Measurements from ENCODE around the gene ZNF280B. TPM values are rescaled to one million over a fixed set of nuclear protein-coding genes. Genes with fewer than 3 reads are reported as not detected.

ZNF280B gene
- total RNA-seq, 1 experiment from 2014 or later, result 0.66 TPM

- H2AFZ ChIP-seq (ENCODE audit: low read length), result no peak overlapping the region
- no peak overlapping the region for H3K27ac ChIP-seq (ENCODE audit: low read length)
- no peak overlapping the region for H3K9ac ChIP-seq (ENCODE audit: low read length)
- ChIA-PET POLR2A (ENCODE audit: unreplicated experiment) (no interaction called here), CTCF (no interaction called here)
- no peaks in the 10 kb centered on the region for H4K20me1 ChIP-seq (ENCODE audit: low read length)
- no peaks in the 10 kb centered on the region for H3K79me2 ChIP-seq (ENCODE audit: low read length)
- no peak overlapping the region for H3K4me2 ChIP-seq (ENCODE audit: low read length)
- no peak for DNase-seq
- TF ChIP-seq, protein P1, sequence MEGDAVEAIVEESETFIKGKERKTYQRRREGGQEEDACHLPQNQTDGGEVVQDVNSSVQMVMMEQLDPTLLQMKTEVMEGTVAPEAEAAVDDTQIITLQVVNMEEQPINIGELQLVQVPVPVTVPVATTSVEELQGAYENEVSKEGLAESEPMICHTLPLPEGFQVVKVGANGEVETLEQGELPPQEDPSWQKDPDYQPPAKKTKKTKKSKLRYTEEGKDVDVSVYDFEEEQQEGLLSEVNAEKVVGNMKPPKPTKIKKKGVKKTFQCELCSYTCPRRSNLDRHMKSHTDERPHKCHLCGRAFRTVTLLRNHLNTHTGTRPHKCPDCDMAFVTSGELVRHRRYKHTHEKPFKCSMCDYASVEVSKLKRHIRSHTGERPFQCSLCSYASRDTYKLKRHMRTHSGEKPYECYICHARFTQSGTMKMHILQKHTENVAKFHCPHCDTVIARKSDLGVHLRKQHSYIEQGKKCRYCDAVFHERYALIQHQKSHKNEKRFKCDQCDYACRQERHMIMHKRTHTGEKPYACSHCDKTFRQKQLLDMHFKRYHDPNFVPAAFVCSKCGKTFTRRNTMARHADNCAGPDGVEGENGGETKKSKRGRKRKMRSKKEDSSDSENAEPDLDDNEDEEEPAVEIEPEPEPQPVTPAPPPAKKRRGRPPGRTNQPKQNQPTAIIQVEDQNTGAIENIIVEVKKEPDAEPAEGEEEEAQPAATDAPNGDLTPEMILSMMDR (conservative IDR thresholded peaks at IDR 0.05; ENCODE audit: low read depth, low read length), result no peak
- no peak for TF ChIP-seq EZH2phosphoT487 (IDR thresholded peaks at IDR 0.05; ENCODE audit: borderline replicate concordance, low read length)
- no peak for TF ChIP-seq EZH2 (IDR thresholded peaks at IDR 0.05; ENCODE audit: low read length, unreplicated experiment)
- BruUV-seq (replicated peaks), result no TSS peak
- H3K9me3 ChIP-seq (ENCODE audit: low read length), result no peaks in the 10 kb centered on the region
- no peaks in the 10 kb centered on the region for H3F3A ChIP-seq (ENCODE audit: low read length, unreplicated experiment)
- H3K4me3 ChIP-seq (ENCODE audit: low read length), result no peak overlapping the region
- no peaks in the 10 kb centered on the region for H3K27me3 ChIP-seq (ENCODE audit: low read length)
- no peaks in the 10 kb centered on the region for H3K36me3 ChIP-seq (ENCODE audit: low read depth, low read length)
- no peak for ATAC-seq
- H3K9me2 ChIP-seq (replicated peaks; ENCODE audit: low read length), result no peaks in the 10 kb centered on the region
- intact Hi-C loops (cut with micrococcal nuclease), result no loop called here
- no peaks in the 10 kb centered on the region for H3K4me1 ChIP-seq (ENCODE audit: insufficient read depth, low read length)
These were observed 48.0 kb upstream of the ZNF280B start for GRCh38 chr22:22556578-22556977.

DNA sequence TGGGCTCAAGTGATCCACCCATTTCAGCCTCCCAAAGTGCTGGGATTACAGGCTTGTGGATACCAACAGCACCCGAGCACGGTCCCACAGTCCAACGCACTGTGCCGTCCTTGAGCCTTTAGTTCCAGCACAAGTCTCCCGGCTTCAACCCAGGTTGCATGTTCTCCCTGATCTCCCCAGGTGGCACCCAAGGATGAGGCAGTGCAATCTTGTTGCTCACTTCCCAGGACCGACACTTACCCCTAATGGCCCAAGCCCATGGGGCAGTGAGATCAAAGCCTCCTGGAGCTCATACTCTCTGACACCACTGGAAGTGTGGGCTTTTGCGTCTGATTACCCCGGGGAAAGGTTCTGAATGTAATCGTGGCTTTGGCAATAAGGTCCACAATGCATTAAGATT lies 47.1 kb upstream of the ZNF280B start:
- Histone ChIP-seq H3K9me3 (ENCODE audit: low read length) (no peaks in the 10 kb centered on the region), H3K36me3 (ENCODE audit: low read depth, low read length) (no peaks in the 10 kb centered on the region), H3F3A (ENCODE audit: low read length, unreplicated experiment) (no peaks in the 10 kb centered on the region), H4K20me1 (ENCODE audit: low read length) (no peaks in the 10 kb centered on the region), H3K4me1 (ENCODE audit: insufficient read depth, low read length) (no peaks in the 10 kb centered on the region), H3K9me2 (replicated peaks; ENCODE audit: low read length) (no peaks in the 10 kb centered on the region), H3K4me3 (ENCODE audit: low read length) (no peak overlapping the region), H3K27me3 (ENCODE audit: low read length) (no peaks in the 10 kb centered on the region), H3K9ac (ENCODE audit: low read length) (no peak overlapping the region), H3K27ac (ENCODE audit: low read length) (no peak overlapping the region), H3K4me2 (ENCODE audit: low read length) (no peak overlapping the region), H3K79me2 (ENCODE audit: low read length) (no peaks in the 10 kb centered on the region), H2AFZ (ENCODE audit: low read length) (no peak overlapping the region)
- TF ChIP-seq EZH2phosphoT487 (IDR thresholded peaks at IDR 0.05; ENCODE audit: borderline replicate concordance, low read length), result no peak
- ChIA-PET CTCF (no interaction called here), POLR2A (ENCODE audit: unreplicated experiment) (no interaction called here)
- DNase-seq (no peak), ATAC-seq (no peak)
- BruUV-seq (replicated peaks), result no TSS peak
- intact Hi-C loops (cut with micrococcal nuclease), result no loop called here

- no peaks in the 10 kb centered on the region for H3K79me2 ChIP-seq (ENCODE audit: low read length)
- H4K20me1 ChIP-seq (ENCODE audit: low read length), result no peaks in the 10 kb centered on the region
- ChIA-PET CTCF (no interaction called here), POLR2A (ENCODE audit: unreplicated experiment) (no interaction called here)
- no peak for ATAC-seq
- no peaks in the 10 kb centered on the region for H3K9me2 ChIP-seq (replicated peaks; ENCODE audit: low read length)
- H3K4me3 ChIP-seq (ENCODE audit: low read length), result no peak overlapping the region
- no peak overlapping the region for H3K4me2 ChIP-seq (ENCODE audit: low read length)
- TF ChIP-seq, protein P1 (conservative IDR thresholded peaks at IDR 0.05; ENCODE audit: low read depth, low read length), result no peak
- TF ChIP-seq EZH2phosphoT487 (IDR thresholded peaks at IDR 0.05; ENCODE audit: borderline replicate concordance, low read length), result no peak
- TF ChIP-seq EZH2 (IDR thresholded peaks at IDR 0.05; ENCODE audit: low read length, unreplicated experiment), result no peak
- no peaks in the 10 kb centered on the region for H3K36me3 ChIP-seq (ENCODE audit: low read depth, low read length)
- DNase-seq, result no peak
- no peak overlapping the region for H3K9ac ChIP-seq (ENCODE audit: low read length)
- no peaks in the 10 kb centered on the region for H3K9me3 ChIP-seq (ENCODE audit: low read length)
- no peaks in the 10 kb centered on the region for H3K27me3 ChIP-seq (ENCODE audit: low read length)
- H3K27ac ChIP-seq (ENCODE audit: low read length), result no peak overlapping the region
- no TSS peak for BruUV-seq (replicated peaks)
- H3F3A ChIP-seq (ENCODE audit: low read length, unreplicated experiment), result no peaks in the 10 kb centered on the region
- intact Hi-C loops (cut with micrococcal nuclease), result no loop called here
- no peaks in the 10 kb centered on the region for H3K4me1 ChIP-seq (ENCODE audit: insufficient read depth, low read length)
- H2AFZ ChIP-seq (ENCODE audit: low read length), result no peak overlapping the region
These were observed 46.2 kb upstream of the ZNF280B start for GRCh38 chr22:22554587-22555284.
